Lung (tissue), 12 donors: ENCODE results near the gene TMC1. TPM values are rescaled to one million over a fixed set of nuclear protein-coding genes. Genes with fewer than 3 reads are reported as not detected.

ENCODE experiments used
- ATAC-seq: fragments of 200-7000 bp; cut with Tn5 transposase; one replicate; pipeline ENCODE4 v1.9.1; 2020; ENCODE audit warnings: moderate number of reproducible peaks; ENCODE audit not compliant: insufficient read depth, low FRiP score
- DNase-seq, 3 donors: peaks; one replicate each; pipeline ENCODE4 v3.0.0-alpha.2; 2013 to 2017
- H3K27ac ChIP-seq, 2 donors: one replicate each; pipeline ENCODE4 v1.5.1; 2013; ENCODE audit warnings: mild to moderate bottlenecking in 2 of 2, moderate library complexity in 2 of 2, control low read depth in 1 of 2, inconsistent platforms in 1 of 2, low read depth in 1 of 2, low read length in 1 of 2
- H3K27me3 ChIP-seq, 3 donors: one replicate each; pipeline ENCODE4 v1.5.1; 2013; ENCODE audit warnings: low read length in 2 of 3; ENCODE audit not compliant: control insufficient read depth in 3 of 3, insufficient read depth in 3 of 3
- H3K36me3 ChIP-seq, 4 donors: one replicate each; pipeline ENCODE4 v1.5.1; 2013; ENCODE audit warnings: low read length in 4 of 4, mild to moderate bottlenecking in 1 of 4, moderate library complexity in 1 of 4; ENCODE audit not compliant: control insufficient read depth in 4 of 4, insufficient read depth in 4 of 4
- H3K4me1 ChIP-seq, 5 donors: one replicate each; pipeline ENCODE4 v1.5.1; 2013; ENCODE audit warnings: low read length in 5 of 5, mild to moderate bottlenecking in 2 of 5, moderate library complexity in 1 of 5; ENCODE audit not compliant: control insufficient read depth in 5 of 5, insufficient read depth in 5 of 5
- H3K4me3 ChIP-seq: one replicate; pipeline ENCODE4 v1.5.1; 2013; ENCODE audit warnings: mild to moderate bottlenecking, control low read depth, moderate library complexity
- H3K9ac ChIP-seq, 2 donors: one replicate each; pipeline ENCODE4 v1.5.1; 2013; ENCODE audit warnings: low read length in 2 of 2, control low read depth in 1 of 2; ENCODE audit not compliant: insufficient read depth in 1 of 2
- H3K9me3 ChIP-seq, 4 donors: one replicate each; pipeline ENCODE4 v1.5.1; 2013; ENCODE audit warnings: low read length in 3 of 4, mild to moderate bottlenecking in 1 of 4, moderate library complexity in 1 of 4; ENCODE audit not compliant: control insufficient read depth in 4 of 4, insufficient read depth in 3 of 4
- WGBS, 2 donors: extraction: QIAGEN DNeasy Blood & Tissue Kit; methylation state at CpG; one replicate each; pipeline ENCODE4 v1.1.7; 2013; 5-methylcytosine and 5-hydroxymethylcytosine counted together
- polyA plus RNA-seq, 2 donors: library from polyadenylated mRNA; stranded (reverse); fragments of 200-250 nt; gene quantifications; one replicate each; pipeline ENCODE4 v1.2.1, GENCODE V29; 2013
- total RNA-seq, 2 donors: library from RNA; depleted of rRNA in 1 of 2; stranded (reverse); fragments of >200 nt in 1 of 2; gene quantifications; one replicate each; pipeline ENCODE4 v1.2.1, GENCODE V29; 2014 to 2021
- TF ChIP-seq, protein P1 (sequence below): IDR thresholded peaks from 2 replicates; pipeline ENCODE4 v1.5.1; 2012; ENCODE audit warnings: mild to moderate bottlenecking; ENCODE audit errors: control extremely low read depth, extremely low read depth
- donor health status: control.
- donor health status: control.
- donor health status: Bipolar disorder and iron deficiency.
- donor health status: healthy.
- donor health status: DM: yes; HTN: yes; CAD: no.

The TMC1 gene
- total and polyA plus RNA-seq, 4 donors = 0.10 to 0.82 (median 0.21) TPM; not detected in 1

DNA sequence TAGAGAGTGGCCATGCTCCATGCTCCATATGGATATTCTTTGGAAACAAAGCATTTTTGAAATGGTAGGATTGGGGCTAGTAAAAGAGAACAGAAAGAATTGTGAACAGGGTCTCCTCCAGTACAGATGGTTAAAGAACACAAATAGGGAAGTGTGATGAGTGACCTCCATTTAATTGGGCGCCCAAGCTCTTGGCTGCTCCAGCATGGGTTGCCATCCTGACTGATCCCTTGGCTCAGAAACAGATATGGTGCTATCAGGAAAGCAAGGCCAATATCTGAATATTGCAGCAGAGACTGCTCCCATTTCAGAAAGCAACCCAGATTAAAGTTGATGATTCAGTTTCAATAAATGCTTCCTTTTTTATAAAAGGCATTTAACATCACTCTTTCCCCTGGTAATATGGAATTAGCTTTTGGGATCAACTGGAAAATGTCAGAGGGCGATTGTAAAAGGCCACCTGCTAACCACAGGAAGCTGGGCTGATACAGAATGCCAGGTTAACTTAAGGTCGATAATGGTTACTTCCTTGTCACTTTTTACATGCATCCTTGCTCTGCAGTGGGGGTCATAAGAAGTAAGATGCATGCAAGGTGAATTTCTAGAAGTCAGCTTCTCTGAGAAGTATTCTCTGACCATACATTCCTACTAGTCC is 52.9 kb downstream of the TMC1 start:
- no peaks in the 10 kb centered on the region for H3K36me3 ChIP-seq
- H3K4me1 ChIP-seq = peaks cover 0 to 29% (median 9%) of the 10 kb centered on the region in 5 donors
- H3K27ac ChIP-seq = no peak overlapping the region
- TF ChIP-seq, protein P1, sequence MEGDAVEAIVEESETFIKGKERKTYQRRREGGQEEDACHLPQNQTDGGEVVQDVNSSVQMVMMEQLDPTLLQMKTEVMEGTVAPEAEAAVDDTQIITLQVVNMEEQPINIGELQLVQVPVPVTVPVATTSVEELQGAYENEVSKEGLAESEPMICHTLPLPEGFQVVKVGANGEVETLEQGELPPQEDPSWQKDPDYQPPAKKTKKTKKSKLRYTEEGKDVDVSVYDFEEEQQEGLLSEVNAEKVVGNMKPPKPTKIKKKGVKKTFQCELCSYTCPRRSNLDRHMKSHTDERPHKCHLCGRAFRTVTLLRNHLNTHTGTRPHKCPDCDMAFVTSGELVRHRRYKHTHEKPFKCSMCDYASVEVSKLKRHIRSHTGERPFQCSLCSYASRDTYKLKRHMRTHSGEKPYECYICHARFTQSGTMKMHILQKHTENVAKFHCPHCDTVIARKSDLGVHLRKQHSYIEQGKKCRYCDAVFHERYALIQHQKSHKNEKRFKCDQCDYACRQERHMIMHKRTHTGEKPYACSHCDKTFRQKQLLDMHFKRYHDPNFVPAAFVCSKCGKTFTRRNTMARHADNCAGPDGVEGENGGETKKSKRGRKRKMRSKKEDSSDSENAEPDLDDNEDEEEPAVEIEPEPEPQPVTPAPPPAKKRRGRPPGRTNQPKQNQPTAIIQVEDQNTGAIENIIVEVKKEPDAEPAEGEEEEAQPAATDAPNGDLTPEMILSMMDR = no peak
- H3K4me3 ChIP-seq = no peak overlapping the region
- H3K27me3 ChIP-seq = no peaks in the 10 kb centered on the region
- H3K9ac ChIP-seq = no peak overlapping the region
- no peak for DNase-seq
- 76 to 87% methylated on average over 3 of the region's 3 CpGs for WGBS, 2 donors
- H3K9me3 ChIP-seq = no peaks in the 10 kb centered on the region
- no peak for ATAC-seq

DNA sequence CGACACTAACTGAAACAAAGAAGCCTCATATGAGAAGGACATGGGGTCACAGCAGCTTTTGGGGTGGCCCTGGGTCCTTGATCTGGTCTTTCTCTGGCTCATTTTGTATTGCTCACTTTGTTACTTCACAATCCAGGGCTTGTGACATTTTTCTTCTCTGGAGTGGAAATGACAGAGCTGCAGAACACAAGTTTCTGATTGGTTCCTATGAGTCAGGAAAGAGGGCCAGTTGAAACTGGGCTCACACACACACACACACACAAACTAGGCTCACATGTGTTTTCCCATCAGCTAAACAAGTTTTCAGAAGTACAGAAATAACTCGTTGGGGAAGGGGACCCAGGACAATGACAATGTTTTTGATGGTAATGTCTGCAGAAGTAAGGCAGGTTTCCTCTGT is 54.3 kb downstream of the TMC1 start:
- 76 to 89% methylated on average over 2 of the region's 2 CpGs for WGBS, 2 donors
- Histone ChIP-seq H3K27ac (no peak overlapping the region), H3K9ac (no peak overlapping the region), H3K27me3 (no peaks in the 10 kb centered on the region), H3K9me3 (no peaks in the 10 kb centered on the region), H3K36me3 (no peaks in the 10 kb centered on the region), H3K4me1 (peaks cover 0 to 29% (median 9%) of the 10 kb centered on the region in 5 donors), H3K4me3 (no peak overlapping the region)
- TF ChIP-seq, protein P1 = no peak
- ATAC-seq (no peak), DNase-seq (no peak)

DNA sequence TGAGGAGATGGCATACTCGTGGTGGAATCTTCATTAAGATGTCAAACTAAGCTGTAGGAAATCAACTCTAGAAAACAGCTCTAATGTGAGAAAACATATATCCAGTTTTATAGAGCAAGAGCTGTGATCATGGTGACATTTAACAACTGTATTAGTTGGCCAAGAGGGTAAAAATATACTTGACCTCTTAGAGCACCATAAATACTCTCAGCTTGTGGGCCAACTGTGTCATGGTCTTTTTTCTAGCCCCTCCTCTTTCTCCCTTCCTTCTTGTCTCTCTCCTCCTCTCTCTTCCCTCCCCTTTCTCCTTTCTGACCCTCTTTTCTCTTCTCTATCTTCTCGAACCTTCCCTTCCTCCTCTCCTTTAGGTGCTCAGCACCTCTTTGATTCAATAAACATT is 54.7 kb downstream of the TMC1 start:
- ATAC-seq (no peak), DNase-seq (no peak)
- H3K4me3 ChIP-seq = no peak overlapping the region
- no peak overlapping the region for H3K9ac ChIP-seq
- TF ChIP-seq, protein P1 = no peak
- no peaks in the 10 kb centered on the region for H3K27me3 ChIP-seq
- 87% methylated on average over 2 of the region's 2 CpGs for WGBS, 2 donors
- H3K4me1 ChIP-seq = peaks cover 0 to 29% (median 9%) of the 10 kb centered on the region in 5 donors
- no peaks in the 10 kb centered on the region for H3K9me3 ChIP-seq
- no peaks in the 10 kb centered on the region for H3K36me3 ChIP-seq
- no peak overlapping the region for H3K27ac ChIP-seq
